H4 (cell line): ENCODE measurements around the gene RPS6KA1. TPM values are rescaled to one million over a fixed set of nuclear protein-coding genes. Genes with fewer than 3 reads are reported as not detected.

ENCODE experiments used
- DNase-seq: peaks from one replicate; pipeline ENCODE4 v3.0.0-alpha.2; 2015; ENCODE audit warnings: low spot score
- total RNA-seq: library from RNA; depleted of rRNA; stranded (reverse); fragments of >200 nt; shearing (Covaris generic); gene quantifications from 2 replicates; pipeline ENCODE4 v1.2.3, GENCODE V29; 2014

Gene RPS6KA1
- total RNA-seq, 1 experiment from 2014 or later, result 34.5 TPM

DNA sequence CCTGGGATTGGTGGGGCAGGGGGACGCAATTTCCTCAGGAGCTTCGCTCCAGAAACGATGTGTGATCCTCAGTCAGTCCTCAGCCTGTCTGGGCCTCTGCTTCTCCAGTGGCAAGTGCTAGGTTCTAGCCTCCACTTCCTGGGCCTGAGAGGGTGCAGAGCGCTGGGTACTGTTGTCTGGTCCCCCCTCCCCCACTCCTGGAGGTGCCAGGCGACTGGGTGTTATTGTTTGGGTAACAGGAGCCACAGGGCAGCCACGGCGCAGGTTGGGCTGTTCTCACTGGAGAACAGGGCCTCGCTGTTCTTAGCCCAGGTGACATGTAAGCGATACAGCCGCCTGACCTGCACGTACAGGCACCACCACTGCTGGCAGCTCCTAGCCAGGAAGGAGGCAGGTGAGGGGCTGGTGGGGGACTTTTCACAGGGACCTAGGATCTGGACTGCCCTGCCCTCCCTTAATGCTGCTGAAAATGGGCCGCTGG lies 2.1 kb downstream of the RPS6KA1 start:
- DNase-seq, result no peak

DNA sequence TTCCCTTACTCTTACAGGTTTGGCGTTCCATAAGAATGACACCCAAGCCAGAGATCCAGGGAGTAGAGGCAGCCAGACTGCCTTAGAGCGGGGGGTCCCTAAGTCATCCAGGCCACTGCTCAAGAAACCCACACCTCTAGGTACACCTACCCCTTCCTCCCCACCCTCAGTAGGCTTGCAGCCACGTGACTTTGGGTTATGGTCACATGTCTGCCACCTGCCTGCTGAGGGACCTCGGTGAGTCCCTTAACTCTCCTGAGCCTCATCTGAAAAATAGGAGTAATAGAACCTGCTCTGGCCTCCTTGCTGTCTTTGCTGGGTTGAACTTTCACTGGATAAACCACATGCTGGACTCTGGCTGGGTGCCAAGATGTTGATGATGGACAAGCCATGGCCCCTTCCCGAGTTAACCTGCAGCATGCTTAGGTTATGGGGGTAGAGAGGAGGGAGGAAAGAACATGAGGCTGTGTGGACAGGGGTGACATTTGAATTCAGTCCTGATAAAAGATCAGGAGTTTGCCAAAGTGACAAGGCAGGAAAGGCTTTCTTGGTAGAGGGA lies 4.5 kb downstream of the RPS6KA1 start:
- DNase-seq, result no peak

DNA sequence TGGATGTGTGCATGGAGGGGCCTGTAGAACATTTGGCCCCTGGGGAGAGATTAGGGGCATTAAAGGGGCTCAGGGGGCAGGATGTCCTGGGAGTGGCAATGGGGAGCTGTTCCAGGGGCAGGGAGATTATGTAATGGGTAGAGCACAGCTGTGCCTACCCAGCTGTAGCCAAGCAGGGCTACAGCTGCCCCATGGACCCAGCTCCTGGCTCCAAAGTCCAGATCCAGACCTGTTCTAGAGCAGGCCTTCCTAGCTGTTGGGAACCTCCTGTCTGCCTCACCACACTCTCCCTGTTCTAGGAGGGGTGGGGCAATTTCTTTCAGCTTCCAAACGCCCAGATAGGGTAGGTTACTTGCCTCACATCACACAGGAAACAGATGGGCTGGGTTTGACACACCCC lies 5.6 kb downstream of the RPS6KA1 start:
- DNase-seq, result no peak

DNA sequence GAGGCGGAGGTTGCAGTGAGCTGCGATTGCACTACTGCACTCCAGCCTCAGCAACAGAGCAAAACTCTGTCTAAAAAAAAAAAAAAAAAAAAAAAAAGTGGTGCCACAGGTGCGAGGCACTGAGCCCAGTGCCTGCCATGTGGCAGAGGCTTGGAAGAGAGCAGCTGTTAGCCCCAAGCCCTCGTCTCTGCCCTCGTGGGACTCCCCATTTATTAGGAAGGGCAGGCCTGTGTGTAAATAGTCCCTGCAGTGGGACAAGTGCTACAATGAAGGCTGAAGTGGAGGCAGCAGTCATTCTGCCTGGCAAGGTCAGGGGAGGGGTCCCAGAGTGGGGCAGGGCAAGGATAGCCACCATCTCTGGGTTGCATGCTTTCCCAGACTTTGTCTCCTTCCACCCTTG lies 6.5 kb downstream of the RPS6KA1 start:
- DNase-seq, result no peak

DNA sequence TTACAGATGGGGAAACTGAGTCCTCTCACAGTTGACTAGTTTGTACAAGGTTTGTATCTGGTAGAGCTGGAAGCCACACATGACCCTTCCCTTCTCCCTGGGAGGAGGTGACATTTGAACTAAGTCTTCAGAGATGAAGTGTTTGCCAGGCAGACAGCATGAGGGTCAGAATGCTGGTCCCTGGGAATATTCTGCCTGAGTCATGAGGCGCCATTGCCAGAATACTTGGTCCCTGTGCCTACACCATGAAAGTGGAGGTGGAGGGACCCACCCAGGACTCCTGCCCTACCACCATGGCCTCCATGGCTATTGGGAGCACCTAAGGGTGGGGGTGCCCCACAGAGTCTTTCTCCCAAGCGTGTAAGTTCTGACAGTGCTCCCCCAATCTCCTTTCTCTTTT lies 7.0 kb downstream of the RPS6KA1 start:
- DNase-seq, result no peak

DNA sequence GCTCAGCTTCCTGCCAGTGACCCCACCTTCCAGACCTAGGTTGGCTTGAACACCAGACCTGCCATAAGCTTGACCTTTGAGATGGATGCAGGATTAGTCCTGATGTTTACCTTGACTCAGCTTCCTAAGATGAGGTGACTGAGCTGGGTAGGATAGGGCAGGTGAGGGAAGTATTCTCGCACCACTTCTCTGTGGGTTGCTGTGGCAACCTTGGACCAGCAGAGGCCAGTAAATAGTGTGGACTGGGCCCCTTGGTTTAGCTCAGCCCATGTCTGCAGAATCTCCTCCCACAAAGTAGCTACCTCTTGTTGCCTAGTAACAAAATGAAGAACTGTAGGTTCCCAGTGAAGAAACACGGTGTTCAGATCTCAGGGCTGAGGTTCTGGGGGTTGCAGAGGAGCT lies 8.4 kb downstream of the RPS6KA1 start:
- no peak for DNase-seq

DNA sequence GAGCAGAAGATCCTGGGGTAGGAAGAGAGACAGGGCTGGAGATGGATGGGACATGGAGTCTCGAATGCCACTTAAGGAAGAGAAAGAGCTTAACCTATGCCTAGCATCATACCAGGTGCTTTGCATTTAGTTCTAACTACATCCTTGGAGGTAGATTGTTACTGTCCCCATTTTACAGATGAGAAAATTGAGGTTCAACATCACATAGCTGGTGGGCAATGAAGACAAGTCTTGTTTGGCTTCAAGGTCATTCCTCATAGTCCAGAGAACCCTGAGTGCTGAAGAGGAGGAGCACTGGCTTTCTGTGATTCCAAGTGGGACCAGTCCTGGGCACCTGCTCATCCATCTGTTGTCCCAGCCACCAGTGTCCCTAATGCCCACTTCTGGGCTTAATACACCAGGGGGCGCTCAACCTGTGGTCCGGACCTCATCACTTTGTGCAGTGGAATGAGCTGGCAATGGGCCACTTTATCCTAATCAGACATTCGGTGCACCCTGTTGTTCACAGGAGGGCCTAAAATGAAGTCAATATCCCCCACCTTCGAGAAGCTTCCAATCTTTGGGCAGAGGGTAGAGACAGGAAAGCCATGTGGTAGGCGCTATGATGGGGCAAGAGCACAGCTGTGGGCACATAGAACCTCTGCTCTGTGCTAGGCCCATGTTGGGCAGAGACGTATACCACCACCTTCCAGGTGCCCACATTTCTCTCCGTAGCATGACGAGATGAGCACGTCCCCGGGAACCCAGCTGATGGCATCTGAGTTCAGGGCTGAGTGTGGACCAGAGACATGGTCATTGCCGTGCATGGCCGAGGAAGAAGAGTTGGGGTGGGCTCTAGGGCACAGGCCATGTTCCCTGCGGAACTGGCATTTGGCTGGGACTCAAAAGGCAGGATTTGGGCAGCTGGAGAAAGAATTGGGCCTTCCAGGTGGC lies 9.2 kb downstream of the RPS6KA1 start:
- peak; percentile 37 for DNase-seq

DNA sequence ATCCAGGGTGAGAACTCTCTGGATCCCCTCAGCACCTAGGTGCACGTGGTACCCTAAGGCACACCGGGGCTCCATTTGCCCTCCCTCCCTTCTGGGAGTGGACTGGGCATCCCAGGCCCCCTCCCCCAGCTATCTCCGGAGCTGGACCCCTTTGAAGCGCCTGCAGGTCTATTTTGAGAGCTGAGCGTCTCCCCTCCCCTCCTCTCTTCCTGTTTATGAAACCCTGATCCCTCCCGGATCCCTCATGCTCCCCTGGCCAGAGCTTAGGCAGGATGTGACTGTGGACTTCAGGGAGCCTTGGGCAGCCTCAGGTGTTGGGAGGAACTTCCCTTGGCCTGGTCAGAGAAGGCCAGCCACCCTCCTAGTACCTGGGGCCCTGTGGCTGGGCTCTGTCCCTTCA lies 10.2 kb downstream of the RPS6KA1 start:
- no peak for DNase-seq

DNA sequence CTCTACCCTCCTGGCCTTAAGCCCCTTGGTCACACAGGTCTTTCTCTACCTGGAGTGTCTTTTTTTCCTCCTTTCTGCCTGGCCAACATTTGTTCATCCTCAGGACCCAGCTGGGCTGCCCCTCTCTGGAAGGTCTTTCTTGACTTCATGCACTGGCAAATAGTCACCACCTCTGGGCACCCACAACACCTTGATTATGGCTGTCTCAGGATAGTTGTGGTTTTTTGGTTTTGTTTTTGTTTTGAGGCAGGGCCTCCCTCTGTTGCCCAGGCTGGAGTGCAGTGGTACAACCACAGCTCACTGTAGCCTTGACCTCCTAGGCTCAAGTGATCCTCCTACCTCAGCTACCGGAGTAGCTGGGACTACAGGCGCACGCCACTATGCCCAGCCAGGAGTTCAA lies 10.8 kb downstream of the RPS6KA1 start:
- no peak for DNase-seq

DNA sequence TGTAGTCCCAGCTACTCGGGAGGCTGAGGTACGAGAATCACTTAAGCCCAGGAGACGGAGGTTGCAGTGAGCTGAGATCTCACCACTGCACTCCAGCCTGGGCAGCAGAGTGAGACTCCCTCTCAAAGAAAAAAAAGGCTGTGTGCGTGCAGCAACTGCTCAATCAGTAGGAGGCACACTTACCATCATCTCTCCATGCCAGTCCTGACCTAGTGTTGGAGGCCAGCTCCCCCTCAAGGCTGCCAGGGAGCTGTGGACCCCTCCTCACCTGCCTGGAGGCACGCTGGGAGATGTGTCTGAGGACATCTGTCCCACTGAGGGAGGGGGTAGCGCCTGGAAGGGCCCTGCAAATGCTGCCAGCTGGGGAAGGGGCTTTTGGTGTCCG lies 11.9 kb downstream of the RPS6KA1 start:
- no peak for DNase-seq

DNA sequence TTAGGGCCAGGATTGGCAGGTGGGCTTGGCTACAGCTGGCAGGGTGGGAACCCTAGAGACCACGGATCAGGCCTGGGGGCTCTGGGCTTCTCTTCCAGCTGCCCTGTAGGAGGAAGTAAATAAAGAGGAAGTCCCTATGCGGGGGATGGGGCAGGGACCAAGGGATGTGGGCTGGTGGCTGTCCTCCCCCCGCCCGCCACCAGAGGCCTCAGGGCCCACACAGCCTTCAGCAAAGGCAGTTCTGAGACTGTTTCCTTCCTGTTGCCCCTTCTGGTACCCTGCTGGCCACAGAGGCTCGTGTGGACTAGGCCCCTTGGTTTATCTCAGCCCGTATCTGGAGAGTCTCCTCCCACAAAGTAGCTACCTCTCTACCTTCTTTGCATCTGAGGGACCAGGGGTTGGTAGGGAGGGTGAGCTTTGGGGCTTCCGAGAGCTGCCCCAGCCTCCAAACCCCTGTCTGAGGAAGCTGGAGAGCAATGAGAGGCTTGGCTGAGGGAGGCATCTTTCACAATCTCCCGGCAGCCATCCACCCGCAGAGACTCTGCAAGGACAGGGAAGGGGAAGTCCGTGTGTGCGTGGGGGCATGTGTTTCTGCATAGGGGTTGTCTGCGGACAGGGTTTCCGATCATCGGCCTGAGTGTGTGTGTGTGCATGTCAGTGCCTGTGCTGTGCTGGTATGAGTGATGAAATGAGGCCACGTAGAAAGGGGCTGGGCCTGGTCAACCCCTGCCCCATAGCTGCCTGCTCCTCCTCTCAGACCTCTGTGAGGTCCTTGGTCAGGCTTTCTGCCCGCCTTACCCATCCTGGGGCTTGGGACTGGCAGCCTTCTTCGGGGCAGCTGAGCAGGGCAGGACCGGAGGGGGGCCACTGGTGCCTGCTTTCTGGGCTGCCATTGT lies 12.5 kb downstream of the RPS6KA1 start:
- DNase-seq, result no peak

DNA sequence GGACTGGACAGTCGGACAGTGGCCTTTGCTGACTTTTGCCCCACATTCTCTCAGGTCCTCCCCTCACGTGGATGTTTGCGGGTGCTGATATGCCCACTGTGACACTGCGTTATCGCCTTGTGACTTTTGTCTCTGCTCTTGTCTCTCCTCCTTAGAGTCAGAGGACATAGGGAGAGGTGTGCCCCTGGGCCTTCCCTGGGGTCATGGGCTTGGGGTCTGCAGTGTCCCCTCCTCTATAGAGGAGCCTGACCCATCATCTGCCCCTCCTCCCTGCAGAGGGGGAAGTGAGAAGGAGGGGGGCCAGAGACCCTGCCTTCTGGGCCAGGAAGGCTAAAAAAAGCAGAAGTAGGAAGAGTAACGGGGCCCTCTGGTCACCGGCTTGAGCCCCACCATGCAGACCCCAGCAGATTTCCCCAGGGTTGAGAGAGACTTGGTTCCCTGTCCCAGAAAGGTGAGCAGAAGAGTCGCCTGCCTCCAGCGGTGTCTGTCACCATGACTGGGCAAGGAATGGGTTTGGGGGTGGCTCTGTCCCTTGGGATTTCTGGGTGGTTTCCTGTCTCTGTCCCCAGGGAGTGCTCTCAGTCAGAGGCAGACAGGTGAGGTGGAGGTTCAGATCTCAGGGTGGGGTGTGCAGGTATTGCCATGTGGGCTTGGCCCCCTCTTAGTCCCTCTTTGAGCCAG lies 13.3 kb downstream of the RPS6KA1 start:
- DNase-seq, result no peak

DNA sequence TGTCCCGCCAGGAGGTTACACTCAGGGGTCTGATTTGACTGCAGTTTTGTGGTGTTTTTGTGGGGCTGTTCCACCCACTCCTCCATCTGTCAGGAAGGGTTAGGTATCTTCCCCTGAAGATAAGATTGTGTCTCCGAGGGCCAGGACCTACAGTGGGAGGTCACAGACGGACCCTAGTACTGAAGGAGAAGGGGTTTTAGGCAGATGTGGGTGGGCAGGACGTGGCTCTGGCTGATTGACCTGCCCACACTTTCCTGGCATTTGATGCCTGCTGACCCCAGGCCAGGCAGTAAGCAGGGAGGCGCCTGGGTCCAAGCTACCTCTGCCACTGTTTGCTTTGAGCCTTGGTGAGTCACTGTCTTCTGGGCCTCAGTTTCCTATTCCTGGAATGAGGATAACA lies 13.9 kb downstream of the RPS6KA1 start:
- no peak for DNase-seq

DNA sequence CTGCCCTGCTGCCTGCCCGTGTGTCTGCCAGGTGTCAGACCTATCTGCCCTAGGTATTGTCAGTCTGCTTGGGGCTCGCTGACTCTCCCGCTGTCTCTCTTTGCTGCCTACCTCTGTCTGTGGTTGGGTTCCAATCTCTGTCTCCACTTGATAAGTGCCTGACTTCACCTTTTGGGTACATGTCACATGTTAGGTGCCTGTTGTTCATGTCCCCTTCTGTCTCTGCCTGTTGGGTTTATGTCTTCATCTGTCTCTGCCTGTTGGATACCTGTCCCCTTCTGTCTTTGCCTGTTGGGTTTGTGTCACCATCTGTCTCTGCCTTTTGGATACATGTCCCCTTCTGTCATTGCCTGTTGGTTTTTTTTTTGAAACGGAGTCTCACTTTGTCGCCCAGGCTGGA lies 14.6 kb downstream of the RPS6KA1 start:
- DNase-seq, result no peak

DNA sequence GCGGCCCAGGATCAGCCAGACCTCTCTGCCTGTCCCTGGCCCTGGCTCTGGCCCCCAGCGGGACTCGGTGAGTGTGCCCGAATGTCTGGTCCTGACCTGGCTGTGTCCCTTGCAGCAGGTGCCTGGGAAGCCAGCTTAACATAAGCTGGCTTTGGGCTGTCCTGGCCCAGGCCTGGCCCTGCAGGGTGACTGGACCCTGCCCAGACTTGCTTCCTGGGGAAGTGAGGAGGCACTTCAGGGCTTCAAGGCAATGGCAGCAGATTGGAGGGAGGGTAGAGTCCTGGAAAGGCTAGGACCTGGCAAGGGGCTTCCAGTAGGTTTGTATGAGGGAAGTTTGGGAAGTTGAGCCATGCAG lies 16.4 kb downstream of the RPS6KA1 start:
- DNase-seq, result no peak

DNA sequence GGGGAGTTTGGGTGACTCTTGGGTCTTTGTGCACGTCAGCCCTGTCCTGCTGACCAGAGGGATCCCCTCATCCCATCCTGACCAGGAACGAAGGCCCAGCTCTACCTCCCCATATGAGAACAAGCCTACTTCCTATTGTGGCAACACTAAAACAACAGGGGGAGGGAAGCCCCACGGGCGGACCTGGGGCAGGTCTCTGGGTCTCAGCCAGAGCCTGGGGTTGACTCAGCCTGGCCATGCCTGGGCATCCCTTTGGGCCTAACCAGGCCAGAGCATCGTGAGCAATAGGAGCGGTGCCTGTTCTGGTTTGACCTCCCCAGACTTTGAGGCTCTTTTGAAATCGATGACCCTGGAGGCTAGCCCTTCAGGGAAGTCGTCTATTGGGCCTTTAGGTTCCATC lies 16.8 kb downstream of the RPS6KA1 start:
- no peak for DNase-seq

DNA sequence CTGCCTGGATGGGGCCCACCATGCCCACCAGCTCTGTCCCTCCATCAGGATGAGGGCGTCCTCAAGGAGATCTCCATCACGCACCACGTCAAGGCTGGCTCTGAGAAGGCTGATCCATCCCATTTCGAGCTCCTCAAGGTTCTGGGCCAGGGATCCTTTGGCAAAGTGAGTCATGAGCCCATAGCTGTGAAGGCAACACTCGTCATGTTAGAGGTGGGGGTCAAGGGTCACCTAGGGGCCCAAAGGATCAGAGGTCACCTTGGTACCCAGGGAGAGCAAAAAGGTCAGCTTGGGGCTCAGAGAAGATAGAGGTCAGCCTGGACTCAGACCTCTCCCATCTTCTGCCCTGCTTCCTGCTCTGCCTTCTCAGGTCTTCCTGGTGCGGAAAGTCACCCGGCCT lies 17.3 kb downstream of the RPS6KA1 start:
- no peak for DNase-seq

DNA sequence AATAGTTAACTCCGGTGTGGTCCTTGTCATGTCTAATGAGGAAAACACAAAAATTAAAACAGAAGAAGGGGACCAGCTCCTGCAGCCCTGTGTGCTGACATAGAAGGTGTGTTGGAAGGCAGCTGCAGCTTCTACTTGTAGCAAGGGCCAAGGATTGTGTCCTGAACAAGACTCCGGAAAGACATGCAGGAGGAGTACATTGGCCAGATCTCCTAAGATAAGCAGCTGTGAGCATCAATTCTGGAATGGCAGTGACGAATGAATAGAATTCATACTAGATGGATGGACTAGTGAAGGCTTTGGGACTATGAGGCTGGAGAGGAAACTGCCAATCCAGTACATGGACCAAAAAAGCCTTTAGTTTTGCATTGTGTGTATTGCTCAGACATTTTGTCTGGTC lies 19.3 kb downstream of the RPS6KA1 start:
- DNase-seq, result no peak

DNA sequence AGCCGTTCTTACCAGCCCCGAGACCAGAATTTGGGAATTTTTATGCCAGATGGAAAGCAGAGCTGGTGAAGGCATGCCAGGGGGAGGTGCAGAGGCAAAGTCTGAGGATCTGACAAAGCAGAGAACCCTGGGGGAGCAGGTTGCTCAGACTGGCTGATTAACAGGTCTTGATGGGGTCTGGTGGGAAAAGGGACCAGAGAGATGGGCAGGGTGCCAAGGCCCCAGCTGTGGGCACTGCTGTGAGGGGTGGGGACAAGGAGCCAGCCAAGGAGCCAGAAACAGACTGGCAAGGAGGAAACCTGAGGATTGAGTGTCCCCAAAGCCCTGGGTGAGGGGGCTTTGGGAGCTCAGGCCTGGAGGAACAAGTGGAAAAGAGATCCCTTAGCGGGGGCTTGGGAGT lies 21.4 kb downstream of the RPS6KA1 start:
- no peak for DNase-seq

DNA sequence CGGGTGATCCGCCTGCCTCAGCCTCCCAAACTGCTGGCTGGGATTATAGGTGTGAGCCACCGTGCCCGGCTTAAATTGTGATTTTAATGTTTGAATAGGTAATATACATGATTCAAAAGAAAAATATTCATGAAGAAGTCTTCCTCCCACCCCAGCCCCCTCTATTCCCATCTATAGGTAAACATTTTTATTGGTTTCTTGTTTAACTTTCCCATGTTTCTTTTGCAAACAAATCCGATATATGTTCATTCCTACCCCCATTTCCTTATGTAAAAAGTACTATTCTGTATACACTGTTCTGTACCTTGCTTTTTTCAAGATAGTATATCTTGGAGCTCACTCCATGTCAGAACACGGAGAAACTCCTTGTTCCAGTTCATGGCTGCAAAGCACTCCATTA lies 23.2 kb downstream of the RPS6KA1 start:
- no peak for DNase-seq

DNA sequence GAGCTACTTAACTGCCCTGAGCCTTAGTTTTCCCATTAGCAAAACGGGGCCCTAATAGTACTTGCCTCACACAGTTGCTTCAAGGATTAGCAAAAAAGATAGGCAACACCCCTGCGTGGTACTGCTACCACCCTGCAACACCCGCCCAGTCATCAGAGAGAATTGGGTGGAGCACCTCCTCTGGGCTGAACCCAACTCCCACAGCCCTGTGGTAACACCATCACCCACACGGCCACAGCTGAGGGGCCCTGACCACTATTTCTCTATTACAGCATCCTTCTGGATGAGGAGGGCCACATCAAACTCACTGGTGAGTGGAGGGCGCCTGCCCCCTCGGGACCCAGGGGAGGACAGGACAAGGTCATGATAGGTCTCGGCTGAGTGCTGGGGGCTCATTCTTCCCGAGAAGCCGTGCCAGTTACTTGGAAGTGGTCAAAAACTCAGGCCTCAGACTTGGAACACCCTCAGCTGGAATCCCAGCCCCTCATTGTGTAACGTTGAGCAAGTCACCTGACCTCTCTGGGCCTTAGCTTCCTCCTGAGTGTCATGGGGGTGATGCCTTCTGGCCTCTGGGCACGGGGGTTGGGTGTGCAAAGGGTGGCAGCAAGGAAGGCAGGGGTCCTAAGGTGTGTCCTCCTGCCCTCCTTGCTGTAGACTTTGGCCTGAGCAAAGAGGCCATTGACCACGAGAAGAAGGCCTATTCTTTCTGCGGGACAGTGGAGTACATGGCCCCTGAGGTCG lies 24.6 kb downstream of the RPS6KA1 start:
- DNase-seq, result no peak
